ENCODE data around the gene ZNF516. TPM values are rescaled to one million over a fixed set of nuclear protein-coding genes. Genes with fewer than 3 reads are reported as not detected.

Gene ZNF516
- total RNA-seq, 1 experiment from 2014 or later, result 6.3 TPM

GRCh38 chr18:76468345-76469304 lies 26.4 kb downstream of the ZNF516 start:
- DNase-seq (ENCODE audit: low read depth), result no peak

- no peak for DNase-seq (ENCODE audit: low read depth)
Measured at GRCh38 chr18:76467371-76468190, 27.5 kb downstream of the ZNF516 start.

GRCh38 chr18:76466410-76466991 lies 28.5 kb downstream of the ZNF516 start:
- no peak for DNase-seq (ENCODE audit: low read depth)

- no peak for DNase-seq (ENCODE audit: low read depth)
Measured at GRCh38 chr18:76465630-76466409, 29.2 kb downstream of the ZNF516 start.

- DNase-seq (ENCODE audit: low read depth), result no peak
Measured at GRCh38 chr18:76464281-76465259, 30.5 kb downstream of the ZNF516 start.

GRCh38 chr18:76463872-76464271 lies 31.2 kb downstream of the ZNF516 start:
- DNase-seq (ENCODE audit: low read depth), result no peak

- DNase-seq (ENCODE audit: low read depth), result no peak
Measured at GRCh38 chr18:76463358-76463757, 31.7 kb downstream of the ZNF516 start.

GRCh38 chr18:76462326-76462694 lies 32.7 kb downstream of the ZNF516 start:
- DNase-seq (ENCODE audit: low read depth), result no peak

- DNase-seq (ENCODE audit: low read depth), result no peak
Measured at GRCh38 chr18:76461692-76462325, 33.2 kb downstream of the ZNF516 start.

GRCh38 chr18:76461148-76461547 lies 33.9 kb downstream of the ZNF516 start:
- no peak for DNase-seq (ENCODE audit: low read depth)

- DNase-seq (ENCODE audit: low read depth), result no peak
Measured at GRCh38 chr18:76460482-76460881, 34.6 kb downstream of the ZNF516 start.

GRCh38 chr18:76459687-76460350 lies 35.2 kb downstream of the ZNF516 start:
- peak; percentile 96 for DNase-seq (ENCODE audit: low read depth)

GRCh38 chr18:76459312-76459686 lies 35.7 kb downstream of the ZNF516 start:
- DNase-seq (ENCODE audit: low read depth), result no peak

- no peak for DNase-seq (ENCODE audit: low read depth)
Measured at GRCh38 chr18:76458522-76459311, 36.3 kb downstream of the ZNF516 start.

GRCh38 chr18:76457957-76458356 lies 37.1 kb downstream of the ZNF516 start:
- DNase-seq (ENCODE audit: low read depth), result no peak

GRCh38 chr18:76457475-76457874 lies 37.6 kb downstream of the ZNF516 start:
- peak; percentile 66 for DNase-seq (ENCODE audit: low read depth)

- no peak for DNase-seq (ENCODE audit: low read depth)
Measured at GRCh38 chr18:76456823-76457222, 38.2 kb downstream of the ZNF516 start.

- DNase-seq (ENCODE audit: low read depth), result no peak
Measured at GRCh38 chr18:76456018-76456750, 38.9 kb downstream of the ZNF516 start.
